HFFc6 (cell line): ENCODE results near the gene ABLIM1. TPM values are rescaled to one million over a fixed set of nuclear protein-coding genes. Genes with fewer than 3 reads are reported as not detected.

Experiments
- DNase-seq: peaks from one replicate; pipeline ENCODE4 v3.0.0-alpha.2; 2018
- H3K27ac Mint-ChIP-seq: 2 replicates; pipeline ENCODE4 v1.8.0; 2020; ENCODE audit warnings: mild to moderate bottlenecking, mixed read lengths
- H3K27me3 Mint-ChIP-seq: 2 replicates; pipeline ENCODE4 v1.8.0; 2021; ENCODE audit warnings: mild to moderate bottlenecking, moderate library complexity, mixed read lengths; ENCODE audit not compliant: insufficient read depth
- H3K36me3 Mint-ChIP-seq: 2 replicates; pipeline ENCODE4 v1.8.0; 2021; ENCODE audit warnings: low read depth, mixed read lengths
- H3K4me1 Mint-ChIP-seq: 2 replicates; pipeline ENCODE4 v1.8.0; 2020; ENCODE audit warnings: low read depth, mixed read lengths
- H3K4me3 Mint-ChIP-seq: 2 replicates; pipeline ENCODE4 v1.8.0; 2020; ENCODE audit warnings: mild to moderate bottlenecking, moderate library complexity, mixed read lengths
- H3K9me3 Mint-ChIP-seq: 2 replicates; pipeline ENCODE4 v1.8.0; 2020; ENCODE audit warnings: mild to moderate bottlenecking, mixed read lengths
- CTCF ChIP-seq: fragments of 200-600 bp; sonication (generic); IDR thresholded peaks from 2 replicates; pipeline ENCODE4 v1.5.0; 2021; ENCODE audit warnings: antibody characterized with exemption, mild to moderate bottlenecking
- total RNA-seq, 6 experiments: library from RNA; stranded (reverse); fragmentation: NEBNext Ultra II Directional; extraction: Animal tissue kit (Norgen Biotek cat#: 25700); gene quantifications; 2 replicates in 1 of 6; 3 replicates in 5 of 6; pipeline ENCODE4 v1.2.3, GENCODE V29; 2021

Gene ABLIM1
- total RNA-seq, 6 experiments from 2014 or later, result 8.0 to 14.6 (median 8.7) TPM

- Mint-ChIP-seq H3K27me3 (no peaks in the 10 kb centered on the region; the same call in 1 of the 2 replicates), H3K9me3 (no peaks in the 10 kb centered on the region), H3K27ac (no peak overlapping the region), H3K4me1 (peaks cover 5% of the 10 kb centered on the region), H3K4me3 (no peak overlapping the region), H3K36me3 (no peaks in the 10 kb centered on the region)
- DNase-seq, result no peak
- TF ChIP-seq CTCF, result no peak
Observed at GRCh38 chr10:114458216-114458920, 199.7 kb downstream of the ABLIM1 start.

GRCh38 chr10:114453576-114453975 is 204.5 kb downstream of the ABLIM1 start:
- no peak for DNase-seq
- Mint-ChIP-seq H3K9me3 (no peaks in the 10 kb centered on the region), H3K4me3 (no peak overlapping the region), H3K4me1 (no peaks in the 10 kb centered on the region), H3K27me3 (no peaks in the 10 kb centered on the region), H3K27ac (no peak overlapping the region), H3K36me3 (no peaks in the 10 kb centered on the region)
- TF ChIP-seq CTCF, result no peak

GRCh38 chr10:114448897-114449296 is 209.2 kb downstream of the ABLIM1 start:
- Mint-ChIP-seq H3K9me3 (no peaks in the 10 kb centered on the region), H3K27ac (no peak overlapping the region), H3K36me3 (no peaks in the 10 kb centered on the region), H3K4me3 (no peak overlapping the region), H3K27me3 (no peaks in the 10 kb centered on the region; the same call in 1 of the 2 replicates), H3K4me1 (no peaks in the 10 kb centered on the region)
- no peak for DNase-seq
- no peak for TF ChIP-seq CTCF

- H3K4me1 Mint-ChIP-seq, result no peaks in the 10 kb centered on the region
- H3K9me3 Mint-ChIP-seq, result no peaks in the 10 kb centered on the region
- no peak for TF ChIP-seq CTCF
- no peaks in the 10 kb centered on the region for H3K36me3 Mint-ChIP-seq
- no peak overlapping the region for H3K27ac Mint-ChIP-seq
- DNase-seq, result no peak
- no peak overlapping the region for H3K4me3 Mint-ChIP-seq
- no peaks in the 10 kb centered on the region; the same call in 1 of the 2 replicates for H3K27me3 Mint-ChIP-seq
Observed at GRCh38 chr10:114445332-114445731, 212.7 kb downstream of the ABLIM1 start.

- no peak for TF ChIP-seq CTCF
- Mint-ChIP-seq H3K36me3 (no peaks in the 10 kb centered on the region), H3K27ac (no peak overlapping the region), H3K9me3 (no peaks in the 10 kb centered on the region), H3K4me1 (no peaks in the 10 kb centered on the region), H3K27me3 (no peaks in the 10 kb centered on the region; the same call in 1 of the 2 replicates), H3K4me3 (no peak overlapping the region)
- DNase-seq, result no peak
Observed at GRCh38 chr10:114444819-114445218, 213.3 kb downstream of the ABLIM1 start.
